SKM-1 (cell line): ENCODE data around the gene ELFN2.
"Not testable (repeated sequence)": the region's sequence is repeated elsewhere in the genome, so short reads cannot be mapped to it uniquely, and the experiment has no call there.

ENCODE experiments used
- DNase-seq: peaks from one replicate; lab custom pipeline; 2025; ENCODE audit not compliant: unreplicated experiment; lab: John Stamatoyannopoulos, UW

The ELFN2 gene

GRCh38 chr22:37412495-37413250 lies 14.6 kb downstream of the ELFN2 start:
- DNase-seq = no peak

GRCh38 chr22:37411655-37412054 lies 15.6 kb downstream of the ELFN2 start:
- DNase-seq = no peak

- no peak for DNase-seq
Measured at GRCh38 chr22:37410174-37411055, 16.9 kb downstream of the ELFN2 start.

- no peak for DNase-seq
Measured at GRCh38 chr22:37409459-37410050, 17.7 kb downstream of the ELFN2 start.

GRCh38 chr22:37409031-37409430 lies 18.2 kb downstream of the ELFN2 start:
- no peak for DNase-seq

GRCh38 chr22:37407856-37408255 lies 19.4 kb downstream of the ELFN2 start:
- no peak for DNase-seq

- no peak for DNase-seq
Measured at GRCh38 chr22:37406441-37407235, 20.6 kb downstream of the ELFN2 start.

- DNase-seq = no peak
Measured at GRCh38 chr22:37404091-37404490, 23.2 kb downstream of the ELFN2 start.

- DNase-seq = no peak
Measured at GRCh38 chr22:37403267-37403960, 23.9 kb downstream of the ELFN2 start.

- DNase-seq = no peak
Measured at GRCh38 chr22:37402184-37402506, 25.1 kb downstream of the ELFN2 start.

GRCh38 chr22:37401401-37402183 lies 25.7 kb downstream of the ELFN2 start:
- DNase-seq = no peak

GRCh38 chr22:37400719-37401118 lies 26.6 kb downstream of the ELFN2 start:
- no peak for DNase-seq

- not testable (repeated sequence) for DNase-seq
Measured at GRCh38 chr22:37399457-37399856, 27.8 kb downstream of the ELFN2 start.

- DNase-seq = no peak
Measured at GRCh38 chr22:37397226-37397625, 30.1 kb downstream of the ELFN2 start.

- DNase-seq = no peak
Measured at GRCh38 chr22:37396488-37397084, 30.7 kb downstream of the ELFN2 start.

GRCh38 chr22:37394341-37394740 lies 32.9 kb downstream of the ELFN2 start:
- no peak for DNase-seq

- no peak for DNase-seq
Measured at GRCh38 chr22:37393746-37394145, 33.5 kb downstream of the ELFN2 start.

GRCh38 chr22:37392721-37393328 lies 34.5 kb downstream of the ELFN2 start:
- no peak for DNase-seq

GRCh38 chr22:37391702-37392101 lies 35.6 kb downstream of the ELFN2 start:
- DNase-seq = no peak
